ENCODE measurements around the gene ZNF385A.

ZNF385A gene

DNA sequence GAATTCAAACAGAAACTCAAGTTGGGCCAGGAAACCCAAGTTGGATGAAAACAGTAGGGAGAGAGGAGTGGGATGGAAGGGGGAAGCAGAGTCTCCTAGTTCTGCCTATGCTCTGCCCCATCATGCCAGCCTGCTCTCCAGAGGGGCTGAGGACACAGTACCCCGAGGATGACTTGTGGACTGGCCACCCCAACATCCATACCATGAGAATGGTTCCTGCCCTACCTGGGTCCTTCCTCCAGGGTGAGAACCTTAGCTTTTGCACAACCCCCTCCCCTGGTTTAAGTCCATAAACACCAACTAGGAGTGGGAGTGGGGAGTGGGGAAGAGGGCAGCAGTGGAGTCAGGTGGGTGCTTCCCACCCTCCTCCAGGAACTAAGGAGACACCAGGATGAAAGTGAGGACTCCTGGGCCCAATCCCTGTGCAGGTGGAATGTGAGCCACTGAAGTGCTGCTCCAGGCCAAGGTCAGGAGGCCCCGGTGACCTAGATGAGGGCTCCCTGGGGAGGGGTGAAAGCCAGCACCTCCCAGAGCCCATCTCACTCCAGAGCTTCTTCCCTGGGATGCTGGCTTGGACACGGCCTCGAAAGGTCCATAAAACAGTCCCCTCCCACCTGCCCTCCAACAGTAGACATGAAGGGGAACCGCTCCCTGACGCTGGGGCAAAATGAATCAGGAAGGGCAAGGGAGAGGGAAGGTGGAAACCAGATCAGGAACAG is 6.6 kb downstream of the ZNF385A start:
- TF ChIP-seq, protein P1, sequence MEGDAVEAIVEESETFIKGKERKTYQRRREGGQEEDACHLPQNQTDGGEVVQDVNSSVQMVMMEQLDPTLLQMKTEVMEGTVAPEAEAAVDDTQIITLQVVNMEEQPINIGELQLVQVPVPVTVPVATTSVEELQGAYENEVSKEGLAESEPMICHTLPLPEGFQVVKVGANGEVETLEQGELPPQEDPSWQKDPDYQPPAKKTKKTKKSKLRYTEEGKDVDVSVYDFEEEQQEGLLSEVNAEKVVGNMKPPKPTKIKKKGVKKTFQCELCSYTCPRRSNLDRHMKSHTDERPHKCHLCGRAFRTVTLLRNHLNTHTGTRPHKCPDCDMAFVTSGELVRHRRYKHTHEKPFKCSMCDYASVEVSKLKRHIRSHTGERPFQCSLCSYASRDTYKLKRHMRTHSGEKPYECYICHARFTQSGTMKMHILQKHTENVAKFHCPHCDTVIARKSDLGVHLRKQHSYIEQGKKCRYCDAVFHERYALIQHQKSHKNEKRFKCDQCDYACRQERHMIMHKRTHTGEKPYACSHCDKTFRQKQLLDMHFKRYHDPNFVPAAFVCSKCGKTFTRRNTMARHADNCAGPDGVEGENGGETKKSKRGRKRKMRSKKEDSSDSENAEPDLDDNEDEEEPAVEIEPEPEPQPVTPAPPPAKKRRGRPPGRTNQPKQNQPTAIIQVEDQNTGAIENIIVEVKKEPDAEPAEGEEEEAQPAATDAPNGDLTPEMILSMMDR (conservative IDR thresholded peaks at IDR 0.05; ENCODE audit: low read length): no peak
- no peak for DNase-seq (ENCODE audit: low read depth)
- no peak overlapping the region; the same call in 1 of the 2 replicates for H3K4me3 ChIP-seq (ENCODE audit: low read length)

GRCh38 chr12:54377007-54377406 is 7.5 kb downstream of the ZNF385A start:
- TF ChIP-seq, protein P1 (conservative IDR thresholded peaks at IDR 0.05; ENCODE audit: low read length): no peak
- DNase-seq (ENCODE audit: low read depth): no peak

GRCh38 chr12:54376596-54376995 is 7.9 kb downstream of the ZNF385A start:
- TF ChIP-seq, protein P1 (conservative IDR thresholded peaks at IDR 0.05; ENCODE audit: low read length): no peak
- DNase-seq (ENCODE audit: low read depth): no peak
- H3K4me3 ChIP-seq (ENCODE audit: low read length): no peak overlapping the region

More at GRCh38 chr12:54377007-54377406, 7.5 kb downstream of the ZNF385A start:
- H3K4me3 ChIP-seq (ENCODE audit: low read length): no peak overlapping the region

- TF ChIP-seq, protein P1 (conservative IDR thresholded peaks at IDR 0.05; ENCODE audit: low read length): no peak
- no peak overlapping the region for H3K4me3 ChIP-seq (ENCODE audit: low read length)
- no peak for DNase-seq (ENCODE audit: low read depth)
Observed at GRCh38 chr12:54375259-54375579, 9.3 kb downstream of the ZNF385A start.

GRCh38 chr12:54374562-54375258 is 9.8 kb downstream of the ZNF385A start:
- TF ChIP-seq, protein P1 (conservative IDR thresholded peaks at IDR 0.05; ENCODE audit: low read length): no peak
- no peak overlapping the region for H3K4me3 ChIP-seq (ENCODE audit: low read length)
- no peak for DNase-seq (ENCODE audit: low read depth)

DNA sequence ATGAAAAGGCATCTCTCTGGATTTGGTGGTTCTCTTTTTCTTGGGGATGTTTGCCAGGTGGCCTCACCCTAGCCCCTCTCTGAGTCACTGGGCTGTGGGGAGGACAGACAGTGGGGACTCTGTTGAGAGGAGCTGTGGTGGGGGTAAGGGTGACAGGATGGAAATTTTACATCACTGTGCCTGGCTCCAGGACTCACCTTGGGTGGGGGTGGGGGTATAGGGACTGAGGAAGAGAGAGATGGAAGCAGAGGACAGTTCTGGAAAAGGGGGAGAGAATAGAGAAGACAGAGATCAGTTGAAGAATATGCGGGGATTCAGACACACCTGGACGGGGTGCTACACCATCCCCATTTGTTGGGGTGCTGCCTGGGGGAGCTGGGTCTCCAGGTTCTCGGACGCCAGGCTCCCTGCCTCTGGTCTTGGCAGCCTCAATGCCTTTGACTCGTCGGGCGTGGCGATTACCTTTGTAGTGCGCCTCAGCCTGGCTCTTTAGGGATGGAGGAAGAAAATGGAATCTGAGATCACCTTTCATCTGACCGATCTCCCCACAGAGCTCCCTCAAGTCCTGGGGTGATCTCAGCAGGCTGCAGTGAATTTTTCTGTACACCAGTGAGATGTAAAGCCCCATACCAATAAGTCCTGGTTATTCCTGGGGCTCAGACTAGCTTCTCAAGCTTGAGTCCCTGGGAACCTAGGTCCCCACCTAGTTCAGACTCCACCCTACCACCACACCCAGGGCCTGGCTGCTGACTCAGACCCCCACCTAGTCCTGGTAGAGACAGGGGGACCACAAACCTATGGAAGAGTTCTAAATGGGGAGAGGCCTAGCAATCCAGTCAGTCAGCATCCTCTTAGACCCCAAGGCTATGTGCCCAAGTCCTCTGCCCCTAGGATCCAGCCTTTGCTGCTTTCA is 10.6 kb downstream of the ZNF385A start:
- TF ChIP-seq, protein P1 (conservative IDR thresholded peaks at IDR 0.05; ENCODE audit: low read length): no peak
- no peak overlapping the region for H3K4me3 ChIP-seq (ENCODE audit: low read length)
- no peak for DNase-seq (ENCODE audit: low read depth)

Data from AG10803 (cell line).